Endodermal cell (in vitro differentiated cells): Measurements from ENCODE around the gene PLXNB2. TPM values are rescaled to one million over a fixed set of nuclear protein-coding genes. Genes with fewer than 3 reads are reported as not detected.

Experiments
- DNase-seq: peaks from one replicate; pipeline ENCODE4 v3.0.0-alpha.2; 2017
- H3K27ac ChIP-seq: 2 replicates; pipeline ENCODE4 v1.5.1; 2013; ENCODE audit warnings: mild to moderate bottlenecking, low read depth, low read length, moderate library complexity
- H3K27me3 ChIP-seq: 2 replicates; pipeline ENCODE4 v1.6.1; 2013; ENCODE audit warnings: mild to moderate bottlenecking, low read length, moderate library complexity; ENCODE audit not compliant: insufficient read depth, control insufficient read depth, poor library complexity, severe bottlenecking
- H3K36me3 ChIP-seq: 2 replicates; pipeline ENCODE4 v1.7.0; 2013; ENCODE audit warnings: mild to moderate bottlenecking, low read length, moderate library complexity; ENCODE audit not compliant: control insufficient read depth, insufficient read depth
- H3K4me1 ChIP-seq: one replicate; pipeline ENCODE4 v1.7.0; 2013; ENCODE audit warnings: low read length; ENCODE audit not compliant: control insufficient read depth, insufficient read depth
- H3K4me3 ChIP-seq: 2 replicates; pipeline ENCODE4 v1.5.1; 2013; ENCODE audit warnings: mild to moderate bottlenecking, low read length, moderate library complexity
- H3K9ac ChIP-seq: 2 replicates; pipeline ENCODE4 v1.6.1; 2013; ENCODE audit warnings: mild to moderate bottlenecking, low read length, moderate library complexity; ENCODE audit not compliant: poor library complexity, severe bottlenecking; ENCODE audit errors: extremely low read depth
- H3K9me3 ChIP-seq: 2 replicates; pipeline ENCODE4 v1.6.1; 2013; ENCODE audit warnings: mild to moderate bottlenecking, low read length, moderate library complexity; ENCODE audit not compliant: control insufficient read depth
- H3K27ac Mint-ChIP-seq: 2 replicates; pipeline ENCODE4 v1.8.0; 2020; ENCODE audit warnings: mixed read lengths
- H3K27me3 Mint-ChIP-seq: 2 replicates; pipeline ENCODE4 v1.8.0; 2021; ENCODE audit warnings: mild to moderate bottlenecking, mixed read lengths; ENCODE audit not compliant: insufficient read depth
- H3K36me3 Mint-ChIP-seq: 2 replicates; pipeline ENCODE4 v1.8.0; 2020; ENCODE audit warnings: low read depth, mixed read lengths
- H3K4me1 Mint-ChIP-seq: 2 replicates; pipeline ENCODE4 v1.8.0; 2020; ENCODE audit warnings: mixed read lengths
- H3K4me3 Mint-ChIP-seq: 2 replicates; pipeline ENCODE4 v1.8.0; 2020; ENCODE audit warnings: mild to moderate bottlenecking, moderate library complexity, mixed read lengths
- H3K9me3 Mint-ChIP-seq: 2 replicates; pipeline ENCODE4 v1.8.0; 2020; ENCODE audit warnings: mild to moderate bottlenecking, mixed read lengths
- CTCF ChIP-seq: fragments of 200-600 bp; sonication (generic); conservative IDR thresholded peaks from 2 replicates; pipeline ENCODE4 v1.5.0; 2021; ENCODE audit warnings: antibody characterized with exemption, mild to moderate bottlenecking
- WGBS, 2 experiments: methylation state at CpG; one replicate each; pipeline versions ENCODE4 v1.1.5 to v1.1.7; 2013; ENCODE audit warnings: missing lambda C conversion rate in 2 of 2, mixed read lengths in 1 of 2; ENCODE audit not compliant: insufficient coverage in 1 of 2, insufficient read length in 1 of 2; 5-methylcytosine and 5-hydroxymethylcytosine counted together
- total RNA-seq, 2 donors: library from RNA; stranded (reverse); fragmentation: NEBNext Ultra II Directional in 1 of 2; extraction: Animal tissue kit (Norgen Biotek cat#: 25700) in 1 of 2; gene quantifications; 2 replicates in 1 of 2; 3 replicates in 1 of 2; pipeline ENCODE4 v1.2.1, GENCODE V29; 2021

PLXNB2 gene
- total RNA-seq, 2 donors from 2014 or later, result 94.7 to 97.7 TPM

DNA sequence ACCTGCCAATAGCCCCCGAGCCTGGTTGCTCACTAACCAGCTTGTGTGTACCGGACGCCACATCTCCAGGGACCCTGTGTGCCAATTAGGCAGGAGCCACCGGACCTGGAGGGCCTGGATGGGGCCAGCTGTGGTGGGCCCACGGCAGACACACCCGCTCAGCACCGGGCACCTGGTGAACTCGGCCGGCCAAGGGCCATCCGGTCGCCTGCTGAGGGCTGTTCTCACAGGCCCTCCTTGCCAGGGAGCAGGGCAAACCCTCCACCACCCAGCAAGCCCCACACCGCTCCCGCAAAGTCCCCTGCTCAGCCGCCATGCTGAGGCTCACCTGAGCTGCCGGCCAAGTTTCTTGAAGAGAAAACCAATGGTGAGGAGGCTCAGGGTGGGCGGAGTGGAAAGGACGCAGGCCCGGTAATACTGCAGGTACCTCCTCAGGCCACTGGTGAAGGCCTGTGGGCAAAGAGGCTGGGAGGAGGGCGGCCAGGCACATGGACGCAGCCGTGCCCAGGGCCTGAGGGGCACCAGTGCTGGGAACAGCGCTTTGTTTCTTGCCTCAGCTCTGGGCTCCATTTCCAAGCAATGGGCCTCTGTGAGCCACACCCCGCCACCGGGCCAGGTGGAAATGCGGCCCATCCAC is 79.7 kb downstream of the PLXNB2 start:
- no peak overlapping the region for H3K27ac Mint-ChIP-seq
- no peak for TF ChIP-seq CTCF
- Histone ChIP-seq H3K27ac (no peak overlapping the region), H3K36me3 (peaks cover 5% of the 10 kb centered on the region), H3K9ac (no peak overlapping the region), H3K4me3 (no peak overlapping the region), H3K9me3 (no peaks in the 10 kb centered on the region), H3K27me3 (no peaks in the 10 kb centered on the region), H3K4me1 (no peaks in the 10 kb centered on the region)
- no peaks in the 10 kb centered on the region for H3K4me1 Mint-ChIP-seq
- WGBS, 2 experiments, result 91 to 98% methylated on average over 14 to 25 of the region's 25 CpGs
- H3K27me3 Mint-ChIP-seq, result no peaks in the 10 kb centered on the region
- no peaks in the 10 kb centered on the region for H3K9me3 Mint-ChIP-seq
- no peak overlapping the region for H3K4me3 Mint-ChIP-seq
- peaks cover 36% of the 10 kb centered on the region for H3K36me3 Mint-ChIP-seq
- peak; percentile 26 for DNase-seq

GRCh38 chr22:50226875-50227165 is 80.6 kb downstream of the PLXNB2 start:
- Mint-ChIP-seq H3K27ac (no peak overlapping the region), H3K4me1 (no peaks in the 10 kb centered on the region), H3K36me3 (peaks cover 42% of the 10 kb centered on the region), H3K4me3 (no peak overlapping the region), H3K9me3 (no peaks in the 10 kb centered on the region), H3K27me3 (no peaks in the 10 kb centered on the region)
- Histone ChIP-seq H3K27me3 (no peaks in the 10 kb centered on the region), H3K9me3 (no peaks in the 10 kb centered on the region), H3K27ac (no peak overlapping the region), H3K9ac (no peak overlapping the region), H3K4me1 (no peaks in the 10 kb centered on the region), H3K4me3 (no peak overlapping the region), H3K36me3 (peaks cover 6% of the 10 kb centered on the region)
- no peak for DNase-seq
- TF ChIP-seq CTCF, result no peak
- 93 to 98% methylated on average over 6 to 18 of the region's 18 CpGs for WGBS, 2 experiments

DNA sequence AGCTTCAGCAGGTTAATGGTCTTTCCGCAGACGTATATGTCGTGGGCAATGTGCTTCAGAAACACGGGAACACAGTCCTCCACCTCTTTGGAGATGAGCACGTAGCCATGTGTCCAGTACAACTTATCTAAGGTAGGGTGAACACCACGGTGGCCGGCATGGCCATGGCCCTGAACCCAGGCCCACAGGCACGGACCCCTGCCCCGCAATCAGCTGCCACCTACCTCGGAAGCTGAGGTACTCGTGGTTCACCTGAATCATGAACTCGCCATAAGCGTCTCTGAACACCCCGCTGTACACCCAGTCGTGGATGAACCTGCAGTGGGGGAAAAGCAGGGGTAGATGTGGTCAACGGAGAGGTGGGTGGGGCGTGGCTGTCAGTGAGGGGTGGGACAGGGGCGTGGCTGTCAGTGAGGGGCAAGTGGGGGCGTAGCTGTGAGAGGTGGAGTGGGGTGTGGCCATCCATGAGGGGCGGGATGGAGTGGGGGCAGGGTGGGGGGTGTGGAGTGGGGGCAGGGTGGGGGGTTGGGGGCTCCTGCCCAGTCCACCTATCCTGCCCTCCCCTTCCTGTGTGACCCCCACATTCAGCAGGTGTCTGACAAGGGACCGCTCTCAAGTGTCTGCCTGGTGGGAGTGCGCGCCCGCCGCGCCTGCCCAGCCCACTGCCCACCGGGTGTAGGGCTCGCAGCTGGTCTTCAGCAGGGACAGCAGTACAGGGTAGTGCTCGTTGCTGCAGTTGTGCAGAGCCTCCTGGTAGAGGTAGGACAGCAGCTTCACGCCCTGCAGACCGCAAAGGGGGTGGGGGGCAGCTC is 81.2 kb downstream of the PLXNB2 start:
- no peaks in the 10 kb centered on the region for H3K9me3 ChIP-seq
- H3K36me3 ChIP-seq, result peaks cover 7% of the 10 kb centered on the region
- H3K4me3 Mint-ChIP-seq, result no peak overlapping the region
- no peak for TF ChIP-seq CTCF
- H3K9me3 Mint-ChIP-seq, result no peaks in the 10 kb centered on the region
- WGBS, 2 experiments, result 94 to 98% methylated on average over 19 to 29 of the region's 31 CpGs
- no peak for DNase-seq
- no peaks in the 10 kb centered on the region for H3K27me3 ChIP-seq
- H3K27ac Mint-ChIP-seq, result no peak overlapping the region
- H3K9ac ChIP-seq, result no peak overlapping the region
- no peak overlapping the region for H3K27ac ChIP-seq
- no peak overlapping the region for H3K4me3 ChIP-seq
- no peaks in the 10 kb centered on the region for H3K4me1 Mint-ChIP-seq
- peaks cover 42% of the 10 kb centered on the region for H3K36me3 Mint-ChIP-seq
- H3K27me3 Mint-ChIP-seq, result no peaks in the 10 kb centered on the region
- H3K4me1 ChIP-seq, result no peaks in the 10 kb centered on the region
